CMK (cell line): ENCODE results near the gene TTLL1.

Experiments
- DNase-seq: peaks from one replicate; pipeline ENCODE4 v3.0.0-alpha.2; 2010; ENCODE audit warnings: low read depth

TTLL1 gene

DNA sequence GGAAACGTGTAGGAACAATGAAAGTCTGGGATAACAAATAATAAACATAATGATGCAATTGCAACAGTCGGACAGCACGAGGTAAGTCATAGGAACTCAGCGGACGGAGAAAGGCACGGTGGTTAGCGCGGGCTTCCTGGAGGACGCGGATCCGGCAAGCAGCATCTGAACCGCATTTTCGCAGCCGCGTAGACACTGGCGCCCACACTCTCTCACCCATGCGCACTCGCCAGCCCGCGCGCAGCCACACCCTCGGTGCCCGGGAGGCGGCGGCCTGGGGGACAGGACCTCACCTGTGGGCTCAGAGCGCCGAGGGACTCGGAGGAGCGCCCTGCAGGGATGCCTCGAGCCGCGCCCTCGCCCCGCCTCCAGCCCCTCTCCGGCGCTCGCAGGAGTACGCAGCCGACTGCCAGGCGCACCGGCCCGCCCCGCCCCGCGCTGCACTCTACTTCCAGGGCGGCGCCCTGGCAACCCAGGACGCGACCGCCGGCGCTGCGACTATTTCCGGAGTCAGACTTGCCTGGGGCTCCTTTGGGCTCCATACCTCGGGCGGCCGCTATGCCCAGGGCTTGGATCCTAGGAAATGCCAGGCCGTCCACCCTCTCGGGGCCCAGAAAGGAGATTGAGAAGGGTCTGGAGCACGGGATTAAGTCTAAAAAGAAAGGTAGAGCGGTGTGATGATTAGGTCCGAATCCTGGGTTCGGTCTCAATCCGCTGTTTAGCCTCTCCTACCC is at the start of gene TTLL1:
TTLL1 (minus strand) TSS at position 408 of the 734 bp plus-strand sequence. CDS start 13,805 bp downstream, outside the sequence.
- DNase-seq = peak; percentile 85

DNA sequence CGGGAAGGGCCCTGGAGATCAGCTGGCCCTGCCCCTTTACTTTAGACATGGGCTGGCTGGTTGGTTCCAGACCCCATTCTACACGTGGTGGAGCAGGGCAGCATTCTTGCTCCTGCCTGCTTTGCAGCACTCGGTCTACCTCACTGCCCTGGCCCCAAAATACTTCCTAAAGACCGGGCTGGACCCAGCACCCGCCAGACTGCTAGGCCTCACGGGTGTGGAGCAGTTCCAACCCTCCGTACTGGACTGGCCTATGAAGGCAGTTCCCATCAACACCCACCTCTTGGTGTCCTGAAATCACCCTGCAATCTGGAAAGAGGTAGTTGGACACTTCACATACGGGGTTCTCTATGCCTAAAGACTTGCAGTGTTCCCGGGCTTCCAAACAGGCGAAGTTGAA is 47.6 kb upstream of the TTLL1 start:
- DNase-seq = no peak

DNA sequence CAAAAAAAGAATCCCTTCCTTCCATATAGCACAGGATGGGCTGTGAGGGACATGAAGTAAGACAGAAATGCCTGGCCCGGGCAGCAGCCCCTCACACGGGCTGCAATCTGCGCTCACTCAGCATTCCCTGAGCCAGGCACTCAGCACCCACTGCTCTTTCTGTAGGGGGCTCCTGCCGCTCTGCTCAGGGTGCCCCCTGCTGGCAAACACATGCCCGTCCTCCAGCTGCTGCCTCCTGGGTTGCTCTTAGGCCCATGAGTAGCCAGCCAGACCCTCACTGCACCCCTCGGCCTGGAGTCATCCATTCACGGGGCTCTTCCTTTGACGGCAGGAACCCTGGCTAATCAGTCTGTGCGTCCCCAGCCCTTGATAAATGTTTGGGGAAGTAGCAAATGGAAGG is 47.1 kb upstream of the TTLL1 start:
- no peak for DNase-seq

DNA sequence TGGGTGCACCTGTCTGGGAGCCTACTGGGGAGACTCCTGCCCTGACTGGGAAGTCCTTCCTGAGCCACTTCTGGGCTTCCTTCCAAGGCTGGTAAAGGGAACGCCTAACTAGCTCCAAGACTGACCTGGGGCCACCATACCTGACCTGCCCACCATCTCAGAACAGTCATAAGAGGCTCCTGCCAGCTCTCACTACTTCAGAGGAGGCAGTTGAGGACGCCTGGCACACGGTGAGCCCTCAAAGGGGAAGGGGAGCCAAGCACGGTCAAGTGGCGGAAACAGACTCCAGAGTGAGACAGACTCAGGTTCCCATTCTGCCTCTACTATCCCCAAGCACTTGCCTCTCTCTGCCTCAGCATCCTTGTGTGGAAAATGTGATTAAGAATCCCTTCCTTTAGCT is 46.4 kb upstream of the TTLL1 start:
- DNase-seq = no peak

DNA sequence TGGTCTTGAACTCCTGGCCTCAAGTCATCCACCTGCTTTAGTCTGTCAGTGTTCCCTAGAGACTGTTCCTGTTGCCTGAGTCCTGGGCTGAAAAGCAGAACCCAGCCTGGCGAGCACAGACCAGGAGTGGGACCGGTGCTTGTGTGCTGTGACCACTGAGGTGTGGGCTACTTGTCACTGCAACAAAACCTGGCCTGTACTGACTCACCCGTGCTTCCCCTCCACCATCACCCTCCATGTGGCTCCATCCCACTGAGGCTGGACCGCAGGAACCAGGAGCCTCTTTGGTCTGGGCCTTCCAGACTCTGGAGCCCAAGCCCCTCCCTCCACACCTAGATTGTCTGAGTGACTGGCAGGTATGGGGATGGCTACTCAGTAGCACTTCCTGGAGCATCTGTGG is 45.4 kb upstream of the TTLL1 start:
- no peak for DNase-seq

DNA sequence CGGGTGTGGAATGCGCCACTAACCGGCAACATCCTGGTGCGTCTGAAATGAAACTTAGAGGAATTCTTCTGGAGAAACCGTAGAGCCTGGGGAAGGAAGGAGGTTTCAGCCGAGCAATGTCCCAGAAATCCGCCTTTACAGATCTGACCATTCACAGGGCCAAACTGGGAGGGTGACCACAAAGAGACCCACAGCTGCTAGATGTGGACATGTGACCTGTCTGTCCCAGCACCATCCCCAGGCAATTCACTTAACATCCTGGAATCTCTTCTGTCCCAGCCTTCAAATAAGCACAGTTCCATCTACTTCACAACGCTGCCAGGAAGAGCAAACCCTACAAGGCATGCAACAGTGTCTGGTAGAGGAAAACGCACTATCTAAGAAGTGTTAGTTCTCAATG is 44.2 kb upstream of the TTLL1 start:
- DNase-seq = no peak

DNA sequence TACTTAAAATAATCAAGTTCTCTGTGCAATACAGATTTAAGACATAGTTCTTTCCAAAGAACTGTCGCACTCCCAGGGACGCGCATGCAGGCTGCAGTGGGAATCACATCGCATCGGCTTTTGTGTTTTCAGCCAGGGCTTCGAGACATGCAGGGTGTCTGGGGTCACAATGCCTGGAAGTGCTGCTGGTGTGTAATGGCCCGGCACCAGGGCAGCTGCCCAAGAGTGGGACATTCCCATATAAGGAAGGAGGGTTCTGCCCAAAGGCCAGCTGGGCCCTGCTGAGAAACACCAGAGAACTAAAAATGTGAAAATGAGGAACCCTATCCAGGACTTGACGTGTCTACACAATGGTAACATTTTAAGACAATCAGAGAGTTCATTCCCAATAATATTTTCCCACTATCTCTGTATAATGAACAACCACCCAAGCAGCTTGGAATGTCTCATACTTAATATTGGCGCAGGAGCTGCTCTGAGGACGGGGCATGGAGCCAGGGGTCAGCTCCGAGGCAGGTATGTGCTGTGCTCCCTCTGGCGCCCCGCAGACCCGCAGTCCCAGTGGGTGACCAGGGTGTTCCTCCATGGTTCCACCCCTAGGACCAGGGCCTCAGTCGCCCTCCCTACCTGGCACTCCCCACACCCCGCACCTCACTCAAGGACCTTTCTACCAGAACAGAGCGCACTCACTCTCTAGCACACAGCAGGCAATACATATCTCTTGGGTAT is 42.7 kb upstream of the TTLL1 start:
- no peak for DNase-seq

GRCh38 chr22:43129426-43130425 is 40.5 kb upstream of the TTLL1 start:
- DNase-seq = no peak

DNA sequence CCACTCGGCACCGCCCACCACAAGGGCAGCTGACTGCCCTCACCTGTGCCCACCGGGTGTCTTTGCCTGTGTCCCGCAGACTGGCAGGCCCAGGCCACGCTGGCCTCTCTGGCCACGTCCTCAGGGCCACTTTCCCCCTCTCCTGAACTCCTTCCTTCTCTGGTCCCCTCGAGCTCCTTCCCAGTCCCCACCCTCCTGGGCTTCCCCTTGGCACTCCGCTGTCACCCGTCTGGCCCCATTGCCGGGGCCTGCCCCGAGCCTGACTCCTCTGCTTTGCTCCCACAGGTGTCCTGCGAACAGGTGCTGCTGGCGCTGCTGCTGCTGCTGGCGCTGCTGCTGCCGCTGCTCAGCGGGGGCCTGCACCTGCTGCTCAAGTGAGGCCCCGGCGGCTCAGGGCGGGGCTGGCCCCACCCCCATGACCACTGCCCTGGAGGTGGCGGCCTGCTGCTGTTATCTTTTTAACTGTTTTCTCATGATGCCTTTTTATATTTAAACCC is 39.8 kb upstream of the TTLL1 start:
- DNase-seq = no peak

- no peak for DNase-seq
These were observed 38.9 kb upstream of the TTLL1 start for GRCh38 chr22:43128116-43128515.

- DNase-seq = no peak
These were observed 38.1 kb upstream of the TTLL1 start for GRCh38 chr22:43127166-43127908.

DNA sequence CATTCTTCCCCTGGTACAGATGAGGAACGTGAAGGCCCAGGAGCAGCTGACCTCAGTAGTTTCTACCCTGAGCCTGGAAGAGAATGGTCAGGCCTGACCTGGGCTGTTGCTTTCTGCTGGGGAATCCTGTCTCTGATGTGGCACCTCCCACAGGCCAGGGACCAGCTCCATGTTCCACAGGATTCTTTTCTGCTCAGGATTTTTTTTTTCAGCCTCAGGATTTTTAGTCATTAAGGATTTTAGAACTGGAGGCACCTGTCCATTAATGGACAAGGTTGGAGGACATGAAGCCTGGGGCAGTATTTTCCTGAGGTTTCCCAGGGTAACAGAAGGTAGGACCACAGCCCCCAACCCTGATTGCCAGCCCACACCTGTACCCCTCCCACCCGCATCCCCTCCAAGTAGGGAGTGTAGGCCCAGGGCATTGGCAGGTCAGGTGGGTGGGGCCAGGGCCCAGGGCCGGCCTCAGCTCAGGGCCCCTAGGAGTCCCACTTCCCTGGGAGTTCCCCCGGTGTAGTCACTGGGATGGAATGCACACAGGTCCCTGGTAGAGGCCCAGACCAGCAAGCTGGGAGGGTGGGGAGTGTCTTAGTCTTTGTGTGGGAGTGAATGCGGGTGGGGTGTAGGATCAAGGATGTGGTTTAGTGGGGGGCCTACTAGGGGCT is 37.4 kb upstream of the TTLL1 start:
- DNase-seq = no peak

DNA sequence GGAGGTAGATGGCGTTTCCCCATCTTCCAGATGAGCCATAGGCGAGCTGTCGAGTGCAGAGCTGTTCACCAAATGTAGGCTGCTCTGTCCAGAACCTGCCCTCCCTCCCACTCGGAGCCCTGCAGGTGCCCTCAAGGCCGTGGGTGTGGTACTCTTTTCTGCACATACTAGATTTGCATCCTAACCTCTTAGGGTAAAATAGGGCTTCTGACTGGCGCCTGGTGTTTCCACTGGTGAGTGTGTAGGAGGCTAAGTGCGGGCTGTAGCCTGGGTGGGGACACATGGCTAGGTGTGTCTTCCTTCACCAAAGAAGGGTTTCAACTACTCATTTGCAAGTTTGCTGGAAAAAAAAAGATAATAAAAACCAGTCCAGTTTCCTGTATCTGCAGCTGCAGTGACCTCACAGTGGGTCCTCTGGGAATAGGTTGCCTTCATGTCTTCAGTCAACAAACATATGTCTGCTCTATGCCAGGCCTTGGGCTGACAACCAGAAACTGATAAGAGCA is 29.8 kb upstream of the TTLL1 start:
- no peak for DNase-seq

DNA sequence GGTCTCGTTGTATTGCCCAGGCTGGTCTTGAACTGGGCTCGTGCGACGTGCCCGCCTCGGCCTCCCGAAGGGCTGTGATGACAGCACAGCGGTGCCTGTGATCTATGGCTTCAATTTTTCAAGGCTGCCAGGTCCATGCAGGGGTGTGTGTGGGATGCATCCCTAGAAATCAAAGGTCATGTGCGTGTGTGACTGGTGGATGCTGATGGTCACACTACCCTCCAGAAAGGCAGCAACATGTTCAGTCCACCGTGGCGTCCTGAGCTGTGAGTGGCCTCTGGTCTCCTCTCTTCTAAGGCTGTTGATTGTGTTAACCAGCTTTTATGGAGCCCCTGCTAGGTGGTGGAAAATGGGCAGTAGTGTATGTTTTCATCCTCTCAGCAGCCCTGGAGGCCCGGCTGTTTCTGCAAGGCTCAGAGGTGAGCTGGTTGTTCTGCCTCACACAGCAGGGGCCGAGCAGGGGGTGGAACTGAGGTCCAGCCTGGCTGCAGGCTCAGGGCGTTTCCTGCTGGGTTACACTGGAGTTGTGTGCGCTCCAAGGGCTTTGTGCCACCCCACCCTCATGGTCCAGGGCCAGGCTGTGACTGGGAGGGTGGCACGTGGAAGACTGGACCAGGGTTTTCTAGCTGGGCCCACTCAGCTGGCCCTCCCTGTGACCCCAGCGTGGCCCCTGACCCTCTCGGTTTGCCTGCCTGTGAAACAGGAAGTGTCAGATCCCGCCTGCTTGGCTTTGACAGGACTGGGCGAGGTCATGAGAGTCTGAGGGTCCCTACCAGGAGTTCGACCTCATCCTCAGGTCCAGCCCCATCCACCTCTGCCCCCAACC is 29.0 kb upstream of the TTLL1 start:
- DNase-seq = no peak

DNA sequence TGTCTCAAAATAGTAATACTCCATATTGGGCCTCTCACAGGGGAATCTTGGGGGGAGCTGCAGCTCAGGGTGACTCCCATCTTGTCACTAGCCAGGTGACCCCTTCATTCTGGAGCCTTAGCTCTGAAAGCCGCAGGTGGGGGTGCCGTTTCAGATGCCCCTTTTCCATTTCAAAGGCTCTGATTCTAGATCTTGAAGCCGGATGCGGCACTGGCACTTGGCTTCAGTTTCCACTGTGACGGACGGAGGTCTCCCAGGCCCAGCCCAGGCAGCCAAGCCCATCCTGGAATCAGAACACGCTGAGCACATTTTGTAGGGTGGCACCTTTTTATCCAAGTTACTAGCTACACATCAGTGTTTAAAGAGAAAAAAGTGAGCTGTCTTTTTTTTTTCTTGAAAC is 27.7 kb upstream of the TTLL1 start:
- DNase-seq = no peak

- DNase-seq = no peak
These were observed 25.8 kb upstream of the TTLL1 start for GRCh38 chr22:43114958-43115357.

- no peak for DNase-seq
These were observed 24.5 kb upstream of the TTLL1 start for GRCh38 chr22:43113526-43114251.

DNA sequence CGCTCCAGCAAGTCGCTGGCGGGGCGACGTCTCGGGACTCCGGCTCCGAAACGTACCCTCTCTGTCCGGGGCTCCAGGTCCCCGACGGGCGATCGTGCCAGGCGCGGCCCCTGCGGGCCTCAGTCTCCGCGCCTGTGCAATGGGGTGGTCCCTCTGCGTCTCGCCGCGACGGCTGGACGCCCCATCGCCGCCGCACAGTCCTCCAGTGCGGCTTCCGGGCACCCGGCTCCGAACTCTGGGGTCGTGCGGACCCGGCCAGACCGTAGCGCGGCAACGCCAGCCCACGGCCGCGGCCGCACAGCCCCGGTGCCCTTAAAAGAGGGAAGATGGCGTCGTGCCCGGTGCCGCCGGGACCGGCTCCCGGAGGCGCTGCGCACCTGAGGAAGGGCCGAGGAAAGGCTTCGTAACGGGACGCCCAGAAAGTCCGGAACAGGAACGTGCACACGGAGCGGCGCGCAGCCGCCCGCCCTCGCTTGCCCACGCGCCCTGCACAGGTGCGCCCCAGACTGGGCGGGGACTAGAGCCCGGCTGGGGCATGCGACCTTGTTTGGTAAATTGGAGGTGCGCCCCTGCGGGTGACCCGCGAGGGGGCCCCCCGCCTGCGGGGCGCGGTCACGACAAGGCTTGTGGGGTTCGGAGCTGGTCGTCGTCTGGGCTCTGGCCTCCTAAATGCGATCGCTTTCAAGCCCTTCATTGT is 21.9 kb upstream of the TTLL1 start:
- DNase-seq = no peak
